Skeletal muscle tissue (tissue), 4 donors: Measurements from ENCODE around the gene UCK2. TPM values are rescaled to one million over a fixed set of nuclear protein-coding genes. Genes with fewer than 3 reads are reported as not detected.
A peak's percentile ranks its signal among the peaks of the same experiment; 100 is the strongest.

Experiments
- H3K27ac ChIP-seq: one replicate; pipeline ENCODE4 v1.7.0; 2013; ENCODE audit warnings: mild to moderate bottlenecking, low read depth, low read length, inconsistent platforms
- H3K27me3 ChIP-seq, 3 donors: one replicate each; pipeline ENCODE4 v1.7.0; 2013; ENCODE audit warnings: low read length in 3 of 3; ENCODE audit not compliant: control insufficient read depth in 3 of 3, insufficient read depth in 3 of 3
- H3K36me3 ChIP-seq, 3 donors: one replicate each; pipeline ENCODE4 v1.7.0; 2013; ENCODE audit warnings: low read length in 3 of 3; ENCODE audit not compliant: control insufficient read depth in 3 of 3, insufficient read depth in 3 of 3
- H3K4me1 ChIP-seq, 3 donors: one replicate each; pipeline ENCODE4 v1.7.0; 2013; ENCODE audit warnings: low read length in 3 of 3, mild to moderate bottlenecking in 3 of 3; ENCODE audit not compliant: control insufficient read depth in 3 of 3, insufficient read depth in 3 of 3
- H3K4me3 ChIP-seq, 3 donors: one replicate each; pipeline ENCODE4 v1.7.0; 2013; ENCODE audit warnings: low read length in 3 of 3
- H3K9ac ChIP-seq, 3 donors: one replicate each; pipeline ENCODE4 v1.7.0; 2013; ENCODE audit warnings: low read length in 3 of 3, mild to moderate bottlenecking in 3 of 3, moderate library complexity in 2 of 3, low read depth in 1 of 3
- H3K9me3 ChIP-seq, 3 donors: one replicate each; pipeline ENCODE4 v1.7.0; 2013; ENCODE audit warnings: low read length in 3 of 3; ENCODE audit not compliant: control insufficient read depth in 3 of 3
- total RNA-seq: library from RNA; depleted of rRNA; stranded (reverse); fragments of >200 nt; gene quantifications from one replicate; pipeline ENCODE4 v1.2.3, GENCODE V29; 2014
- donor health status: Osteomylitis.

UCK2 gene
- total RNA-seq, 1 donor from 2014 or later: 26.1 TPM

- Histone ChIP-seq H3K4me3 (no peak overlapping the region), H3K4me1 (peaks cover 15 to 32% (median 26%) of the 10 kb centered on the region in 3 donors)
Observed at GRCh38 chr1:165893507-165893906, 66.1 kb downstream of the UCK2 start.

GRCh38 chr1:165894591-165894990 is 67.2 kb downstream of the UCK2 start:
- Histone ChIP-seq H3K4me1 (peaks cover 21 to 43% (median 37%) of the 10 kb centered on the region in 3 donors), H3K27me3 (no peaks in the 10 kb centered on the region), H3K4me3 (no peak overlapping the region), H3K9ac (no peak overlapping the region), H3K27ac (no peak overlapping the region), H3K36me3 (peaks cover 9 to 14% (median 13%) of the 10 kb centered on the region in 3 donors), H3K9me3 (no peaks in the 10 kb centered on the region)

More at GRCh38 chr1:165893507-165893906, 66.1 kb downstream of the UCK2 start:
- Histone ChIP-seq H3K27ac (no peak overlapping the region), H3K9ac (no peak overlapping the region), H3K27me3 (no peaks in the 10 kb centered on the region), H3K36me3 (peaks cover 9 to 14% (median 13%) of the 10 kb centered on the region in 3 donors), H3K9me3 (no peaks in the 10 kb centered on the region)

DNA sequence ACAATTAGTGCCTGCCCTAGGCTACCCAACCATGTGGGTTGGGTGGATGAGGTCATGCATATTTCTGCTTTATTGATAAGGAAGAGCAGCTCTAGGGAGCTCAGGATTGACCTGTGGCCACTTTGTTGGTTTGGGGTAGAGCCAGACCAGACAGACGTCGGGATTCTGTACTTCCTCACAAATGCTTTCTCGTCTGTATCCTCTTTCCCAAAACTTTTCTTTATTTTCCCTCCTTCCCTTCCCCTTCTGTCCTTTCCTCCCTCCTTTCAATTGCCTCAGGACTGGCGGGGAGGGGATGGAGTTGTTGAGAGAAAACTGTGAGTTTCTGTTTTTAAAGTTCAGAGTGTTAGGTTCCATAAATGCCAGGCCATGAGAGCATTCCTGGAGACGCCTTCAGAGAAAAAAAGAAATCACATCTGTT is 68.0 kb downstream of the UCK2 start:
- H3K27ac ChIP-seq: peak overlapping the region; percentile 85

GRCh38 chr1:165896277-165896676 is 68.9 kb downstream of the UCK2 start:
- H3K27ac ChIP-seq: peak overlapping the region; percentile 85
- H3K9me3 ChIP-seq: no peaks in the 10 kb centered on the region
- H3K9ac ChIP-seq: peak overlapping the region; percentile 15 to 35 (median 18)
- H3K36me3 ChIP-seq: peaks cover 7 to 12% (median 11%) of the 10 kb centered on the region in 3 donors
- H3K27me3 ChIP-seq: no peaks in the 10 kb centered on the region
- H3K4me3 ChIP-seq: no peak overlapping the region
- H3K4me1 ChIP-seq: peaks cover 35 to 50% (median 49%) of the 10 kb centered on the region in 3 donors

More for the DNA sequence above, 68.0 kb downstream of the UCK2 start:
- H3K9me3 ChIP-seq: no peaks in the 10 kb centered on the region
- peaks cover 9 to 14% (median 13%) of the 10 kb centered on the region in 3 donors for H3K36me3 ChIP-seq
- H3K4me3 ChIP-seq: no peak overlapping the region
- peaks cover 29 to 49% (median 45%) of the 10 kb centered on the region in 3 donors for H3K4me1 ChIP-seq
- H3K9ac ChIP-seq: no peak overlapping the region
- H3K27me3 ChIP-seq: no peaks in the 10 kb centered on the region

GRCh38 chr1:165897326-165898303 is 70.2 kb downstream of the UCK2 start:
- Histone ChIP-seq H3K9me3 (no peaks in the 10 kb centered on the region), H3K4me1 (peaks cover 35 to 50% (median 49%) of the 10 kb centered on the region in 3 donors), H3K27me3 (no peaks in the 10 kb centered on the region), H3K36me3 (peaks cover 0 to 4% (median 4%) of the 10 kb centered on the region in 3 donors), H3K27ac (peak overlapping the region; percentile 85), H3K4me3 (no peak overlapping the region), H3K9ac (peak overlapping the region in 1 of 3 donors; percentile 15)

DNA sequence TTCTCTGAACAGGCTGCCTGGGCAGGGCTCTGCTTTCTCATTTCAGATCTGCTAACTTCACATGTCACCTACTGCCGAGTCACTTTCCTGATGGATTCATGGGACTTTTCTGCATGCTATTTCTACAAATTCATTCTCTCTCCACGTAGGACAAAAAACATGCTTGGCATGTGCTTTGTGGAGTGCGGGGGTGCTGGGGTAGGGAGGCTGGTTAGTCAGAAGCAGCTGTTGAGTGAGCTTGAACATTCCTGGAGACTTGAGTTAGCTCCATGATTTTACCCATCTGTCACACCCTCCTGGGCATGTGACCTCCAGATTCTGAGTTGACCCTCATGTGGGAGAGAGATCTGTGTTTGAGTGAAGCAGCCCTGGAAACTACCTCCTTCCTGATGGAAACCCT is 71.4 kb downstream of the UCK2 start:
- Histone ChIP-seq H3K4me3 (no peak overlapping the region), H3K9me3 (no peaks in the 10 kb centered on the region), H3K27me3 (no peaks in the 10 kb centered on the region), H3K27ac (peak overlapping the region; percentile 85), H3K36me3 (peaks cover 0 to 5% (median 2%) of the 10 kb centered on the region in 3 donors), H3K9ac (no peak overlapping the region), H3K4me1 (peaks cover 39 to 56% (median 50%) of the 10 kb centered on the region in 3 donors)

GRCh38 chr1:165899461-165899941 is 72.1 kb downstream of the UCK2 start:
- H3K27me3 ChIP-seq: no peaks in the 10 kb centered on the region
- peaks cover 0 to 5% (median 2%) of the 10 kb centered on the region in 3 donors for H3K36me3 ChIP-seq
- peak overlapping the region in 1 of 3 donors; percentile 36 for H3K9ac ChIP-seq
- no peak overlapping the region for H3K4me3 ChIP-seq
- H3K27ac ChIP-seq: peak overlapping the region; percentile 85
- H3K4me1 ChIP-seq: peaks cover 40 to 56% (median 50%) of the 10 kb centered on the region in 3 donors
- no peaks in the 10 kb centered on the region for H3K9me3 ChIP-seq

- Histone ChIP-seq H3K27ac (peak overlapping the region; percentile 85), H3K36me3 (peaks cover 2 to 7% (median 3%) of the 10 kb centered on the region in 3 donors), H3K4me3 (no peak overlapping the region), H3K4me1 (peaks cover 37 to 50% (median 48%) of the 10 kb centered on the region in 3 donors), H3K9ac (peak overlapping the region in 1 of 3 donors; percentile 54), H3K9me3 (no peaks in the 10 kb centered on the region), H3K27me3 (no peaks in the 10 kb centered on the region)
Observed at GRCh38 chr1:165900576-165901380, 73.4 kb downstream of the UCK2 start.

- Histone ChIP-seq H3K27ac (no peak overlapping the region), H3K9ac (no peak overlapping the region), H3K4me3 (no peak overlapping the region), H3K36me3 (peaks cover 10 to 15% (median 13%) of the 10 kb centered on the region in 3 donors), H3K4me1 (peaks cover 26 to 33% (median 30%) of the 10 kb centered on the region in 3 donors), H3K27me3 (no peaks in the 10 kb centered on the region), H3K9me3 (no peaks in the 10 kb centered on the region)
Observed at GRCh38 chr1:165902565-165902964, 75.2 kb downstream of the UCK2 start.
